Dermis blood vessel endothelial cell (primary cell): ENCODE results near the gene MARK4. TPM values are rescaled to one million over a fixed set of nuclear protein-coding genes. Genes with fewer than 3 reads are reported as not detected.
"Not testable (repeated sequence)": the region's sequence is repeated elsewhere in the genome, so short reads cannot be mapped to it uniquely, and the experiment has no call there.

ENCODE experiments used
- DNase-seq: peaks from one replicate; pipeline ENCODE4 v3.0.0; 2010
- total RNA-seq: library from RNA; depleted of rRNA; stranded (reverse); fragments of >200 nt; gene quantifications from 2 replicates; pipeline ENCODE4 v1.2.3, GENCODE V29; 2014

MARK4 gene
- total RNA-seq, 1 donor from 2014 or later = 14.0 TPM

- DNase-seq = no peak
These were observed 6.8 kb upstream of the MARK4 start for GRCh38 chr19:45244133-45244794.

GRCh38 chr19:45245334-45245787, 5.7 kb upstream of the MARK4 start, which contains the start of gene EXOC3L2:
Gene EXOC3L2, minus strand, starts transcription at chr19:45245407. Its CDS starts 6,362 bp downstream, at chr19:45239045.
- DNase-seq = no peak

DNA sequence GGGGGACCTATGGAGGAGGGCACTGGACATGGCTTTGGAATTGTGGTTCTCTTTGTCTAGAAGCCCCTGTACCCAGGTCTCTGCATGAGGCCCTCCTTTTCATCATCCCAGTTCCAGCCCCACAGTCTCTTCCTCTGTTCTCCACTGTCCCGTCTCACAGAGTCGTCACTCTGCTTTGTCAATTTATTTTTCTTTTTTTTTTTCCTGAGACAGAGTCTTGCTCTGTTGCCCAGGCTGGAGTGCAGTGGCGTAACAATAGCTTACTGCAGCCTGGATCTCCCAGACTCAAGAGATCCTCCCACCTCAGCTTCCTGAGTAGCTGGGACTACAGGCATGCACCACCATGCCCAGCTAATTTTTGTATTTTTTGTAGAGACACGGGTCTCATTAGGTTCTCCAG, 5.2 kb upstream of the MARK4 start:
- DNase-seq = peak; percentile 33

DNA sequence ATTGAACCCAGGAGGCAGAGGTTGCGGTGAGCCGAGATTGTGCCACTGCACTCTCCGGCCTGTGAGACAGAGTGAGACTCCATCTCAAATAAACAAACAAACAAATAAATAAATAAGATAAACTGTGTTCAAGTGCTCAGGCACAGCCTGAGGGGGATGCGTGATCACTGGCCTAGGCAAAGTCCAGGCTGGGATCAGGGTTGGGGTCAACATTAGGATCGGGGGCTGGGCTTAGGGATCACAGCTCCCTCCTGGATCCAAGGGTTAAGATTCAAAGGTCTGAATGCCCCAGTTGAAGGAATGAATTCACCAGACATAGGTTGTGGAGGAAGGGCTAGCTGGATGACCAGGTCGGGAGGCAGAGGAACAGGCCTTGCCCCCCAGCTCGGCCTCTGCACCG, 3.9 kb upstream of the MARK4 start:
- DNase-seq = no peak

DNA sequence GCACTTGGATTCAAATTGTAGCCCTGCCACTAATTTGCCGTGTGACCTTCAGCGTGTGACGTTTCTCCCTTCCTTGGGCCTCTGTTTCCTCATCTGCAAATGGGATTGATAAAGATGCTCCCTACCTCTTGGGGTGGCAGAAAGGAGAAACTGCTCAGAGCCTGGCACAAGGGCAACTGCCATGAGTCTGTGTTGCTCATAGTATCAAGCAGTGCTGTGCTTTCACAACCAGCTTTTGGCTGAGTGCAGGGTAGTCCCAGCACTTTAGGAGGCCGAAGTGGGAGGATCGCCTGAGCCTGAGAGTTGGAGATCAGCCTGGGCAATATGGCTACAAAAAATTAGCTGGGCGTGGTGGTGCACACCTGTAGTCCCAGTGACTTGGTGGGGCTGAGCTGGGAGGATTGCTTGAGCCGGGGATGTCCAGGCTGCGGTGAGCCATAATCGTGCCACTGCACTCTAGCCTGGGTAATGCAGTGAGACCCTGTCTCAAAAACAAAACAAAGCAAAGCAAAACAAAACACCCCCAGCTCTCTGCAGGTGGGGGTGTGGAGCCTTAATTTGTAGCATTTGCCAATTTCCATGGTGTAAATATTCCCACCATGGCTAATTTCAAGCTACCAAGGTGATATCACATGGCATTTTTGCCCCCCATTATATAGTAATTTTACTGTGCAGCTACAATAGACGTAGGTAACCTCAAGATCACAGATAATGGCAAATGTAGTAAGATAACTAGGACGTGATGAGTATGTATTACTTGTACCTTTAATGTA, 1.6 kb upstream of the MARK4 start:
- no peak for DNase-seq

- DNase-seq = no peak
These were observed 747 bp upstream of the MARK4 start for GRCh38 chr19:45250216-45250831.

- DNase-seq = peak; percentile 37
These were observed 632 bp downstream of the MARK4 start for GRCh38 chr19:45251452-45252354.

GRCh38 chr19:45253396-45254027, 2.4 kb downstream of the MARK4 start:
- no peak for DNase-seq

DNA sequence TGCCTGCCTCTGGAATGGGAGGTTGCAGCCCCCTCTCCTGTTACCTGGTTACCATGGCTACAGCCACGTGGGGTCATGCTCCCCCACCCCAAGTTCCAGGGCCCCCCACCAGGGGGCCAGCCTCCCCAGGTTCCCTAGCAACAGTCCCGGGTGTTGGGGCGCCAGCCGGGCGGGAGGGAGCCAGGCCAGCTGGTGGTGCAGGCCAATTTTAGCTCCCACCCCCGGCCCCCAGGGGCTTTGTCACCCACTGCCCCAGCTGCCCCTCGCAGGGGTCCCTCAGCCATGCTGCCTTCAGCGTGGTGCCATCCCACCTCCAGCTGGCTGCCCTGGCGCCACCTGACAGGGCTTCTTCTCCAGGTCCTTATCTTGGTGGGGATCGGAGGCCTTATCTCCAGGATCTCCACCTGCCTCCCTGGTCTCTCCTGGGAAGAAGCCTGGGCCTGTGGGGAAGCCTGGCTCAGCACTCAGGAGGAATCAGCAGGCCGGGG, 3.0 kb downstream of the MARK4 start:
- no peak for DNase-seq

DNA sequence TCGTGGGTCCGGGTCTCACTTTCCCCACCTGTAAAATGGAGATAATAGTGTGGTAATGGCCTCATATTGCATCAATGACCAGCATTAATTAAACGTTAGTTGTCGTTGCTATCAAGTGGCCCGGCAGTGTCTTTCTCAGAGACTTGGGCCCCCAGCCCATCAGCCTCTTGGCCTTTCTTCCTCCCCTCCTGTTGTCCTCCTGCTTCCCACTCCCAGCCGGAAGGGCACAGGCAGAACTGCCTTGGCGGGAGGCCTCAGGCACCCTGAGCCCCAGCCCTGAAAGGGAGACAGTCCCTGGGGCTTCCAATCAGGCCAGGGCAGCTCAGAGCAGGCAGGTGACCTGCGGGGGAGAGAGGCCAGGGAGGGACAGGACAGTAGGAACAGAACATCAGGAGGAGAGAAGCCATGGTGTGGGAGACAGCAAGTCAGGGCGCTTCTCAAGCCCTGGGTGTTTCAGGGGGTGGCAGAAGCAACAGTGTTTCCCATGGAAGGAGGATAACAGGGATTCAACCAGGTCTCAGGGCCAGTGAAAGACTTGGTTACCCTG, 4.6 kb downstream of the MARK4 start:
- DNase-seq = no peak

DNA sequence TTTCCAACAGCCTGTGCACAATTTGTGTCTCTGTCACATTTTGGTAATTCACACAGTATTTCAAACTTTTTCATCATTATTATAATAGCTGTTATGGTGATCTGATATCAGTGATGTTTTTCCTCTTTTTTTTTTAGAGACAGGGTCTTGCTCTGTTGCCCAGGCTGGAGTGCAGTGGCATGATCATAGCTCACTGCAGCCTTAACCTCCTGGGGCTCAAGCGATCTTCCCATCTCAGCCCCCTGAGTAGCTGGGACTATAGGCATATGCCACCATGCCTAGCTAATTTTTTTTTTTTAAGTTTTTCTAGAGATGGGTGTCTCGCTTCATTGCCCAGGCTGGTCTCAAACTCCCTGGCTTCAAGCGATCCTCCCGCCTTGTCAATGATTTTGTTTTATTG, 5.8 kb downstream of the MARK4 start:
- DNase-seq = no peak

GRCh38 chr19:45258862-45259261, 7.8 kb downstream of the MARK4 start:
- no peak for DNase-seq

DNA sequence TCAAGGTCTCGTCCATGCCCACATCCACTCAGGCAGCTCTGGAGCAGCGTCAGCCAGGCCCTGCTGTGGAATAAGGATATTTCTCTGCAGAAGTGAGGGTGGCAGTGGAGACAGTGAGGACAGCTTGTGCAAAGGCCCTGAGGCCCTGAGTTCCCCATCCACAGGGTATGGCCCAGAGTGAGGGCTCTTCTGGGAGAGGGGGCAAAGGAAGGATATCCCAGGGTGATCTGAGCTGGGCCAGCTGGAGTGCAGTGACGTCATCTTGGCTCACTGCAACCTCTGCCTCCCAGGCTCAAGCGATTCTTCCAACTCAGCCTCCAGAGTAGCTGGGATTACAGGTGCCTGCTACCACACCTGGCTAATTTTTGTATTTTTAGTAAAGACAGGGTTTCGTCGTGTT, 11.5 kb downstream of the MARK4 start:
- DNase-seq = no peak

GRCh38 chr19:45263013-45263412, 11.9 kb downstream of the MARK4 start:
- no peak for DNase-seq

- no peak for DNase-seq
These were observed 13.8 kb downstream of the MARK4 start for GRCh38 chr19:45264781-45265317.

GRCh38 chr19:45265375-45265774, 14.3 kb downstream of the MARK4 start:
- no peak for DNase-seq

DNA sequence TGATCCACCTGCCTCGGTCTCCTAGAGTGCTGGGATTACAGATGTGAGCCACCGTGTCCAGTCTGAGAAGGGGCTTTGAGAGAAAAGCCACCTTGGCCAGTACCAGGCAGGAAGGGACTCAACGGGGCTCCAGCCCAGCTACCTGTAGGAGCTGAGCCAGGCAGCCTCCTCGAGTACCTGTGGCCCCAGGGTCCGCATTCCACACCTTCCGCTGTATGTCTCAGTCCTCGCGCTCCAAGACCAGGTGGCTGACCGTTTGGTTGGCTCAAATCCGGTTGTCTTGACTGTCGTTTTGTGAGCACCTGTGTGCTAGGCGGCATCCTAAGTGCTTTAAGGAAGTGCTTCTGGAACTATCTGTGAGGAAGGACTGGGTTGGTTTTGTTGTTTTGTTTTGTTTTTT, 16.2 kb downstream of the MARK4 start:
- no peak for DNase-seq

DNA sequence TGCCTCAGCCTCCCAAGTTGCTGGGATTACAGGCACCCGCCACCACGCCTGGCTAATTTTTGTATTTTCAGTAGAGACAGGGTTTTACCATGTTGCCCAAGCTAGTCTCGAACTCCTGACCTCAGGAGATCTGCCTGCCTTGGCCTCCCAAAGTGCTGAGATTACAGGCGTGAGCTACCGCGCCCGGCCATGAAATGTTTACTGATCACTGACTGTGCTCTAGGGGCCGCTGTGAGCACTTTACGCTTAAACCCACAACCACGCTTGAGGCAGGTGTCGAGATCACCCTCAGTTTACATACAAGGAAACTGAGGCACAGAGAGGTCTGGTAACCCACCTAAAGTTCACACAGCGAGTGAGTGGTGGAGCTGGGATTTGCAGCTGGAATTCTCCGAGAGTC, 18.9 kb downstream of the MARK4 start:
- DNase-seq = not testable (repeated sequence)

- no peak for DNase-seq
These were observed 20.1 kb downstream of the MARK4 start for GRCh38 chr19:45271098-45271734.

- DNase-seq = no peak
These were observed 20.7 kb downstream of the MARK4 start for GRCh38 chr19:45271735-45272108.

GRCh38 chr19:45273521-45273855, 22.4 kb downstream of the MARK4 start:
- DNase-seq = no peak
